DMS53 treated with DMSO at 0.1 percent for 48 hours (cell line): ENCODE measurements around the gene SERINC5.

Experiments
- DNase-seq: peaks from one replicate; lab custom pipeline; 2025; ENCODE audit not compliant: unreplicated experiment; lab: John Stamatoyannopoulos, UW

The SERINC5 gene

GRCh38 chr5:80106916-80107315 lies 148.9 kb downstream of the SERINC5 start:
- DNase-seq: no peak

DNA sequence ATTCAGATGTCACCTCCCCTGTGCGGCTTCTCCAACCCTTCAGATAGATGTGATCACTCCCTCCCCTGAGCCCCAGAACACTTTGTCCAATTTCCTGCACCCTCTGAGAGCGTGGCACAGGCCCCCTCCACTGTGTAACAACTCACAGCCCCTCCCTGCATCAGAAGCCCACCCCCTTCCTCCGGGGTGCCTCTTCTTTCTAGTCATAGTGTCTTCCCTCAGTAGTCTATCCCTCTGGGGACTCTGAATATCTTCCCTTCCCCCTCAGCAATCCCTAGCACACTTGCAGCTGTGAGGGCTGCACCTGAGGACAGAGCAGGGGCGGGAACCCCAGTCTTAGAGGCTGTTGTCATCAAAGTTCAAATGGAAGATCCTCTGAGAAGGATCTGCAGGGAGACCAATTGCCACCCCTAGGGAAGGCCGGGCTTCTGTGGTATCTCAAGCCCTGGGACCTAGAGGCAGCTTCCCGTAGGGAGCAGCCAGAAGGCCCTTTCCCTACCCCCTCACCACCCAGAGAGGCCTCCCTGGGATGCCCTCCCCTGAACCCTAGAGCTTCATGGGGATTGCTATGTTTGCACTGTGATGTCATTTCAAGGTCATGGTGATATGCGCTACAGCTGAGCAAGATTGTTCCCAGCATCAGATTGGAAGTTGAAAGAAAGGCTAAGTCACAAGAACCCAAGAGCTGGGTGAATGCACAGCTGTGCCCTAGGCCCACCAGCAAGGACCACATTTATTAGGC lies 150.0 kb downstream of the SERINC5 start:
- DNase-seq: no peak

DNA sequence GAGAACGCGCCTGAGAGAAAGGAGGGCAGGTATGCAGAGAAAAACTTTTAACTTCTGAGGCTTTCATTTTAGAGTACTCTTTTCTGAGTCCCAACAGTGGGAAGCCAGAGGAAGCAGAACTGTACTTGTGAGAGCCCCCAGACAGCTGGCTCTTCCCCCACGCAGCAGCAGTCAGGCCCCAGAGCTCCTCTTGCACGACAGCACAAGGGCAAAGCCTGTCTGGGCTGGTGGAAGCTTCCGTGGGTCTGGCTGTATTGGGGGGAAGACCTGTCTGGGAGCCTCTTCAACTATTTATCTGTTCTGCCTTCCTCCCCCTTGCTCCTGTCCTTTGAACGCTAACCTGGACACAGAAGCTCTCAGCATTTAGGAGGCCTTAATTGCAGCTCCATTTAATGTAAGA lies 152.5 kb downstream of the SERINC5 start:
- no peak for DNase-seq

- DNase-seq: no peak
Measured at GRCh38 chr5:80101993-80102392, 153.9 kb downstream of the SERINC5 start.

GRCh38 chr5:80097451-80097850 lies 158.4 kb downstream of the SERINC5 start:
- DNase-seq: no peak

DNA sequence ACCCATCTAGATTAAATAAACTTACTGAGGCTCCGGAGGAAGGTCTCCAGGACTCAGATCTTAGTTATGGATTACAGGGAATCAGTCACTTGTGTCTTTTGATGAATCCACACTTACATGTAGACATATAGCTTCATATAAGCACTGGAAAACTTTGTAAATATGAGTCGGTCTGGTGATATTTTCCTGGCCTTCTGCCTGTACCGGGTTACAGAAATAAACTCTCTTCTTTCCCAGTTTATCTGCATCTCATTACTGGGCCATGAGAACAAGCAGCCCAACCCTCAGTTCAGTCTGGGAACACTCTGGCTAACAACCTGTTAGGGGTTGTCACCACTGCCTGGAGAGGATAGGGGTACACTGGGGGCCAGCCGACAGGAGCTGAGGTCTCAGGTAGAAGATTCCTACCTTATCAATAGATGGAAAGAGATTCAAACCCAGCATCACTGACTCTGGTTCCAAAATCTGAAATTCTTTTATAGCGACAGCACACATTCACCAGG lies 161.6 kb downstream of the SERINC5 start:
- no peak for DNase-seq

DNA sequence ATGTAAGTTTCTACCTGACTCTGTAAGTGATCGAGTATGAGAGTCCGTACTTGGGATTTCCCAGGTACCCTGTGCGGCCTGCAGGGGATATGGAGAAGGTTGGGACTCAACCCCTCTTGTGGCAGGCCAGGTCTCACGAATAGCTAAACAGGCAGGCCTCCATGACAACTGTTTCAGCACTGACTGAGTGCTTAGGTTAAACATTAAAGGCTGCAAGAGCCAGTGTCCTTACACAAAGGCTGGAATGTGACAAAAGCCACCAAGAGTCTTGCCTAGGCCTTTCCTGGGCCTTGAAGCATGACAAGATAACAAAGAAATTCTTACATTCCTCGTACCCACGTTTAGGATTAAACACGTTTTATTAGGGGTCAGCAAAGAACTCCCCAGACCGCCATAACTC lies 162.1 kb downstream of the SERINC5 start:
- no peak for DNase-seq

DNA sequence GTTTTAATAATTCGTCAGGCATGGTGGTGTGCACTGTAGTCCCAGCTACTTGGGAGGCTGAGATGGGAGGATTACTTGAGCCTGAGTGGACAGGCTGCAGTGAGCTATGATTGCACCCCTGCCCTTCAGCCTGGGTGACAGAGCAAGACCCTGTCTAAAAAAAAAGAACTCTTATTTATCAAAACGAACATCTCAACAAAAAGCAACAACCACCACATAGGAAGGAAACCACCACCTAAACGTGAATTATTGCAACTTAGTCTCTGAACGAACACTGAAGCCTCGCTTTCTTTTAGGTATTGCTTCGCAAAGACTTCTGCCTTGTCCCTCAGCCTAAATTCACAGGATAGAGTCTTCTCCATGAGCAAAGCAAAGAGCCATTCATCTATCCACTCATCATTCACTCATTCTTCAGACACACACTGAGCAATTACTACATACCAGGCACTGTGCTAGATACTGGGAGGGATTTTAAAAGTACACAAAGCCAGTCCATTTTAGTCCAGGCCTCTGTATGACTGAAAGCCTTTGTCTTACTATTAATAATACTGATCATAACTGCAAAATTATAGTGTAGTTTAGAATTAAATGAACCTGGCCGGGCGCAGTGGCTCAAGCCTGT lies 163.3 kb downstream of the SERINC5 start:
- no peak for DNase-seq

DNA sequence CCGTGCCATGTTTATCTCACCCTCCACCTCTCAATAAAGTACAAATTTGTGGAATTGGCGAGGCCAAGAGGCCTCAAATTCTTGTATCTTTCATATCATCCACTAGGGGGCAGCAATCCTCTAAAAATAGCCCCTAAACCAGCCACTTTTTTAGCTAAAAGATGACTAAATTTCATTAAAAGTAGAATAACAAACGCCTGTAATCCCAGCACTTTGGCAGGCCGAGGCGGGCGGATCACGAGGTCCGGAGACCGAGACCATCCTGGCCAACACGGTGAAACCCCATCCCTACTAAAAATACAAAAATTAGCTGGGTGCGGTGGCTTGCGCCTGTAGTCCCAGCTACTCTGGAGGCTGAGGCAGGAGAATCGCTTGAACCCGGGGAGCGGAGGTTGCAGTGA lies 164.1 kb downstream of the SERINC5 start:
- DNase-seq: peak; percentile 57

- DNase-seq: no peak
Measured at GRCh38 chr5:80090884-80091166, 165.0 kb downstream of the SERINC5 start.

- peak; percentile 86 for DNase-seq
Measured at GRCh38 chr5:80083101-80083890, 172.6 kb downstream of the SERINC5 start.

GRCh38 chr5:80082731-80083100 lies 173.1 kb downstream of the SERINC5 start:
- DNase-seq: peak; percentile 67

- DNase-seq: no peak
Measured at GRCh38 chr5:80082281-80082680, 173.6 kb downstream of the SERINC5 start.

DNA sequence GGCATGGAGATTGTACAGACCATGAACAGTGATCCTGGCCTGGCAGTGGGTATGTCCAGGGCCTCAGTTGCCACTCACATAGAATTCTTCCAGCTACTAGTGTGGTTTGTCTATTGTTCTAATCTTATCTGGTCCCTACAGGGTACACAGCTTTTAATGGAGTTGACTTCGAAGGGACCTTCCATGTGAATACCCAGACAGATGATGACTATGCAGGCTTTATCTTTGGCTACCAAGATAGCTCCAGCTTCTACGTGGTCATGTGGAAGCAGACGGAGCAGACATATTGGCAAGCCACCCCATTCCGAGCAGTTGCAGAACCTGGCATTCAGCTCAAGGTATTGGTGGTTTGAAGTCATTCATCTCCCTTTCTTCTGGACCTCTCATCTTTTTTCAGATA lies 176.9 kb downstream of the SERINC5 start:
- DNase-seq: no peak

DNA sequence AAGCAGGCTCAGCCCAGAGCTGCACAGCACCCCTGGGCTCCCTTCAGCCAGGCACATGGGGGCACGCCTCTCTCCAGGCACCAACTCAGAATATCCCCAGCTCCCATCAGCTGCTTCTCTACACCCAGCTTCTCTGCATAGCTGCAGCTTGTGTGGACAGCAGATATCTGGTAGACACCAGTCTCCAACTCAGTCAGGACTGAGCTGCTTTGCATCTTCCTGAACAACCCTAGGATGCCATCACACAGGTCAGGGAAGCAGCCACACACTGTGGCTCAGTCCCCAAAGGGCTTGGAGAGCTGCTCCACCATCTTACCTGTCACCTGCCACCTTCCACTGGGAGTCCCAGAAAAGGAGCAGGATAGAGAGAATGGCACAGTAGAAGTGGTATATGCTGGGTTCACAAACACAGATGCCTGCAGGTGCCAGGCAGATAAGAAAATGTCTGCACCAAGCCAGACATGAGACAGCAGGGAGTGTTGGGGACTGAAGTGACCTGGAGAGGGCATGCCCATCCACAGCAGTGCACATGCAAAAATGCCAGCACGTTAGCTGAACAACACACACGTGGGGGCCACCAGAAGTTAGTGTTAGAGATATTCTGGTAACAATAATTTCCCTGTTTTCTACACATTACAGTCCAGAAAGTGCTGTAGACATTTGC lies 178.7 kb downstream of the SERINC5 start:
- no peak for DNase-seq

DNA sequence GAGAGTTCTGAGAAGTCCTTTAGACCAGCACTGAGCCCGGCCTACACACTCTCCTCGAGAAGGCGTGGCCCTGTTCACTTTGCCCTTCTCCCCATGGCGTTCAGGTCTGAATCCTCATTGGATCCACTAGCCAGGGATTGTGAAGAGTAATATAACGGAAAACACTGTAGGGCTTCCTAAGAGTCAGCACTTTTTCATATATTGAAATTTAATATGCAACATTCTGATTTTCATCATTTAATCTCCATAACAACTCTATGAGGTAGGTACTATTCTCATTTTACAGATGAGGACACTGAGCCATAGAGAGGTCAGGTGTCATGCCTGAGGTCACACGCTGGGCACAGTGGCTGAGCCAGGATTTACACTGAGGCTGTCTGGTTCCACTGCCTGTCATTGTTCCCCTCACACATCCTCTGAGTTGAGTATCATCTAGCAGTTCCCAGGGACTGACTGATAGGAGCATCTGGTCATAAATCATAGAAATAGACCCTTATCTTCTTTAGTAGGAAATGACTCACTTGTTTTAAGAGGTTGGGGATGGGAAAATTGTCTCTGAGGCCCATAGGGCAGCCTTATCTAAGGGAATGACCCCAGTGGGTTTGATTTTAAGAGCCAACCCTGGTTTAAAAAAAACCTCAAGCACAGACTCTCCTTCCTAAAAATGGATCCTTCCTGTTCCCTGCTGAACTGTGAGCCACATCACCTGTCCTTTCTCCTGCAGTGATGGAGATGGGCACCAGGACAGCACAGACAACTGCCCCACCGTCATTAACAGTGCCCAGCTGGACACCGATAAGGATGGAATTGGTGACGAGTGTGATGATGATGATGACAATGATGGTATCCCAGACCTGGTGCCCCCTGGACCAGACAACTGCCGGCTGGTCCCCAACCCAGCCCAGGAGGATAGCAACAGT lies 179.5 kb downstream of the SERINC5 start:
- peak; percentile 5 for DNase-seq

DNA sequence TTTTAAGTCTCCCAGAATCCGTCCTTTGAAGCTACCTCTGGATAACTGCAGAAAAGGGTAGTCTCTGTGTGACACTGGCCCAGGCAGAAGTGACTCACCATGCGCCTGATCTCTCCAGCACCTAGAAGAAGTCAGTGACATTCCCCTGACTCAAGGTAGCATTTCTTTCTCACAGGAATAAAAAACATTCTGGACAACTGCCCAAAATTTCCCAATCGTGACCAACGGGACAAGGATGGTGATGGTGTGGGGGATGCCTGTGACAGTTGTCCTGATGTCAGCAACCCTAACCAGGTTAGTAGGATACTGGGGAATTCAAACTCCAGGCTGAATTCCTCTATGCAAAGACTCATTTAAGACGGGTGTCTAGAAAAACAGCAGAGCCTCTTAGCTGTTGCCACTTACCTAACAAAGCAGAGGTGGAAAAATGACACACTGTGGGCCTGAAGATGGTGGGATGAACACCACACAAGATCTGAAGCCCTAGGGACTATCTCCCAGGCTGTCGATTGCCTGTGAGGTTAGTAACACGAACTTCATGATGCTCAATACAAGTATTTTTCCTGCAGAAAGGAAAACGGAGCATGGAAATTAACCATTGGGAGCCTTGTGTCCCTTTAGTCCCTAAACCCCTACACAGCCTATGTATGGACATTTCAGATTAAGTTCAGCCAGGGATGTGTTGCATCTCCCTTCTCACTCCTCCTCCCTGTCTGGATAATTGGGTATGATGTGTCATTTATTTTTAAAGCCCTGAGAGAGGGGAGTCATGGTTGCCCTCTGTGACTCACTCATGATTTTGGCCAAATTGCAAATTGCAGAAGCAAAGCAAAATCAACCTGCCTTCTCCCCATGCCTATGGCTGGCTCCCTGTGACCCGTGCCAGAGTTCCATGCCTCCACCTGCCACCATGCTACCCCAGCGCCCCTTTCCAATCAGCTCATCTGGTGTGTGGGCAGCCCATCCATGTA lies 183.5 kb downstream of the SERINC5 start:
- DNase-seq: no peak

DNA sequence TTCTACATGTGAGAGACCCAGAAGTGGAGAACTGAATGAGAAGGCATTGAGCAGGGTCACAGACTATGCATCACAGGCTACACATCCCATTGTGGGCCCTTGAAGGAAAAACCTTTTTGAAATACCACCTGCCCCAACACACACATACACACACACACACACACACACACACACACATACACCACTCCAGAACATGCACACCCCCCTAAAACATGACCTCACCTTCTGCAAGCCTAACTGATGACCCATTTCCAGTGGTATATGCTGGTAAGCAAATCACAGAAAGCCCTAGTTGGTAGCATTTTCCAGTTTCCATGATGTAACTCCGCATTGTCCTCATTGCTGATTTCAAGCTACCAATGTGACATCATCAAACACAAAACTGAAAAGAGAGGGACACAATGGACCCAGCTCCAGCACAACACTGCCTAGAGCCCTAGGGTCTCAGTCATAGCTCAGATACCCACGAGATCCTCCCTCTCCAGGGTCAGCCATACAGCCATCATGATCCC lies 184.3 kb downstream of the SERINC5 start:
- DNase-seq: no peak
